Dendritic cell treated with granulocyte-macrophage colony-stimulating factor and Interleukin-4, amounts not matched to agents 40 ng/mL and 50 ng/mL, for 4 days (primary cell): ENCODE data around the gene SLC38A11.

Source experiments
- H3K27ac Mint-ChIP-seq: one replicate; pipeline ENCODE4 v1.8.0; 2022; ENCODE audit warnings: mild to moderate bottlenecking, mixed read lengths
- H3K27me3 Mint-ChIP-seq: one replicate; pipeline ENCODE4 v1.8.0; 2022; ENCODE audit warnings: mild to moderate bottlenecking, mixed read lengths
- H3K36me3 Mint-ChIP-seq: one replicate; pipeline ENCODE4 v1.8.0; 2022; ENCODE audit warnings: low read depth, mixed read lengths
- H3K4me1 Mint-ChIP-seq: one replicate; pipeline ENCODE4 v1.8.0; 2022; ENCODE audit warnings: low read depth, mixed read lengths
- H3K4me3 Mint-ChIP-seq: one replicate; pipeline ENCODE4 v1.8.0; 2022; ENCODE audit warnings: mild to moderate bottlenecking, moderate library complexity, mixed read lengths
- H3K9me3 Mint-ChIP-seq: one replicate; pipeline ENCODE4 v1.8.0; 2022; ENCODE audit warnings: mixed read lengths
- intact Hi-C: fragments of 100-400 bp; cut with micrococcal nuclease; formaldehyde crosslinking; loops from one replicate; pipeline ENCODE4 v1.15.0; 2022

Gene SLC38A11

DNA sequence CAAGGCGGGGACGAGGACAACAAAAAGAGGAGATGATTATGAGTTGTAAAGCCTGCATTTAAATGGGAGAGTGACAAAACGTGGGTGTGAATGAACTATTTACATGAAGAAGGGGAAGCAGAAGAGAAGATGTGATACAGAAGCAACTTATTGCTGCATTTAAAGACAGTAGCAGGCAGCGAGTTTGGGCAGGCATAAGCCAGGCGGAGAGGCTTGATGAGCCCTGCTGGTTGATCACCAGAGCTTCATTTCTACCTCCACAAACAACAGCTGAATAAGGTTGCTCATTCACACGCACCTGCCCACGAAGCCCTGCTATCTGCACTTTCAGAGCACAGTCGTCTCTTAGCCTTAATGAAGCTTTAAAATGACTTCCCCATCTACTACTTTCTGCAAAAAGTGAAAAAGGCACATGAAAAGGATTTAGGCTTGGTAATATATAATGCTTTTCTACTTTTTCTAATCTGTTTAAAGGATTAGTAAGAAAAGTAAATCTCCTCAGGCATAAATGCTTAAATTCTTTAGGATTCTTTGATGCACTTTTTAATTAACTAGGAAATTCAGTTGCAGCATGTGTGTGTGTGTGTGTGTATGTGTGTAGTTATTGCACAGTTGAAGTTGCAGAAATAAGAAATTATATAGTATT lies 3.1 kb downstream of the SLC38A11 start:
- peaks cover 6% of the 10 kb centered on the region for H3K4me1 Mint-ChIP-seq
- no peaks in the 10 kb centered on the region for H3K9me3 Mint-ChIP-seq
- H3K36me3 Mint-ChIP-seq: no peaks in the 10 kb centered on the region
- intact Hi-C loops: no loop called here
- no peak overlapping the region for H3K4me3 Mint-ChIP-seq
- H3K27me3 Mint-ChIP-seq: peaks cover 16% of the 10 kb centered on the region
- no peak overlapping the region for H3K27ac Mint-ChIP-seq

- H3K4me1 Mint-ChIP-seq: peaks cover 6% of the 10 kb centered on the region
- no peaks in the 10 kb centered on the region for H3K9me3 Mint-ChIP-seq
- H3K27me3 Mint-ChIP-seq: peaks cover 2% of the 10 kb centered on the region
- H3K36me3 Mint-ChIP-seq: no peaks in the 10 kb centered on the region
- intact Hi-C loops: no loop called here
- H3K27ac Mint-ChIP-seq: no peak overlapping the region
- no peak overlapping the region for H3K4me3 Mint-ChIP-seq
Measured at GRCh38 chr2:164948540-164948939, 6.8 kb downstream of the SLC38A11 start.

- intact Hi-C loops: no loop called here
- no peaks in the 10 kb centered on the region for H3K36me3 Mint-ChIP-seq
- H3K27ac Mint-ChIP-seq: no peak overlapping the region
- H3K27me3 Mint-ChIP-seq: no peaks in the 10 kb centered on the region
- H3K4me1 Mint-ChIP-seq: peaks cover 6% of the 10 kb centered on the region
- no peaks in the 10 kb centered on the region for H3K9me3 Mint-ChIP-seq
- H3K4me3 Mint-ChIP-seq: no peak overlapping the region
Measured at GRCh38 chr2:164947281-164947680, 8.0 kb downstream of the SLC38A11 start.

DNA sequence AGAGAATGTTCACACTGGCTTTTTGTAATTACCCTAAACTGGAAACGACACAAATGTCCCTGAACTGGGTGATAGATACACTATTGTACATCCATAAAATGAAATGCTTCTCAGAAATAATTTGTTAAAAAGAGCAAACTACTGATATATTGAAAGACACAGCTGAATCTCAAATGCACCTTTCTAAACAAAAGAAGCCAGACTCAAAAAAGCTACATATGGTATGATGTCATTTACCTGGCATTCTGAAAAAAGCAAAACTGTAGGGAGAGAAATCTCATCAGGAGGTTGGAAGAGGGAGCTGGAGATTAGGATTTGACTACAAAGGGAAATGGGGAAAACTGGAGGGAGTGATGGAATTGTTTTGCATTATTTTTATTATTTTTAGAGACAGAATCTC lies 12.0 kb downstream of the SLC38A11 start:
- Mint-ChIP-seq H3K27me3 (no peaks in the 10 kb centered on the region), H3K4me3 (no peak overlapping the region), H3K4me1 (no peaks in the 10 kb centered on the region), H3K9me3 (no peaks in the 10 kb centered on the region), H3K27ac (no peak overlapping the region), H3K36me3 (no peaks in the 10 kb centered on the region)
- intact Hi-C loops: no loop called here

GRCh38 chr2:164937864-164938401 lies 17.4 kb downstream of the SLC38A11 start:
- Mint-ChIP-seq H3K36me3 (no peaks in the 10 kb centered on the region), H3K27ac (no peak overlapping the region), H3K4me3 (no peak overlapping the region), H3K9me3 (no peaks in the 10 kb centered on the region), H3K4me1 (no peaks in the 10 kb centered on the region), H3K27me3 (no peaks in the 10 kb centered on the region)
- intact Hi-C loops: no loop called here

- H3K4me3 Mint-ChIP-seq: no peak overlapping the region
- no peaks in the 10 kb centered on the region for H3K27me3 Mint-ChIP-seq
- H3K9me3 Mint-ChIP-seq: no peaks in the 10 kb centered on the region
- H3K27ac Mint-ChIP-seq: no peak overlapping the region
- no peaks in the 10 kb centered on the region for H3K4me1 Mint-ChIP-seq
- intact Hi-C loops: no loop called here
- H3K36me3 Mint-ChIP-seq: no peaks in the 10 kb centered on the region
Measured at GRCh38 chr2:164935118-164936101, 19.9 kb downstream of the SLC38A11 start.

DNA sequence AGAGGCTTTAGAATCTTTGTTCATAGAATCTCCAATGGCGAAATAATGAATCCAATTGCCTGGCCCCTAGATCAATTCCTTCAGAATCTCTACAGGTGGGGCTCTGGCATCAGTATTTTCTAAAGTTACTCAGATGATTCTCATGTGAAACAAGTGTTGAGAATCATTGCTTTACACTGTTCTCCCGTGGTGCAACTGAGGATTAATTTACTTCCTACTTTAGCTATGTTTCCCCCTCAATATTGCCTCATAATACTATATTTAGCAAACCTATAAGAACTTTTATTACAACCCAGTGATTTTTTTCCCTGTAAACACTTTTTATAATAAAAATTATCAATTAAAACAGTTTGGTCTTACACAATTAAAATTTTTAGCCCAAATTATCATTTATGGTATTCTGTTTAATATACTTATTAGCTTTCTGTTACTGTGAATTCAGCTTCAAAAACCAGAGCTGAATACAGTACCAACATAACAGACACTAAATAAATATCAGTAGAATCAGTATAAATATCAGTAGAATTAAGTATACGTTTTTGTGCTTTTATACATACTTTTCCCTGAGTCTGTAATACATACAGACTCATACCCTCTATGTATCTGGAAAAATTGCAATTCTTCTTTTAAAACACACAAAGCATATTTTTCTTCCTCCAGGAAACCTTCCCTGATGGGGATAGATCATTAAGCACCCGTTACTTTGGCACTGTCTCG lies 20.8 kb downstream of the SLC38A11 start:
- H3K4me1 Mint-ChIP-seq: no peaks in the 10 kb centered on the region
- H3K9me3 Mint-ChIP-seq: no peaks in the 10 kb centered on the region
- no peaks in the 10 kb centered on the region for H3K27me3 Mint-ChIP-seq
- H3K27ac Mint-ChIP-seq: no peak overlapping the region
- H3K36me3 Mint-ChIP-seq: no peaks in the 10 kb centered on the region
- no peak overlapping the region for H3K4me3 Mint-ChIP-seq
- intact Hi-C loops: no loop called here

GRCh38 chr2:164933671-164934189 lies 21.6 kb downstream of the SLC38A11 start:
- H3K36me3 Mint-ChIP-seq: no peaks in the 10 kb centered on the region
- H3K4me1 Mint-ChIP-seq: no peaks in the 10 kb centered on the region
- no peak overlapping the region for H3K4me3 Mint-ChIP-seq
- no peaks in the 10 kb centered on the region for H3K9me3 Mint-ChIP-seq
- no peaks in the 10 kb centered on the region for H3K27me3 Mint-ChIP-seq
- intact Hi-C loops: no loop called here
- H3K27ac Mint-ChIP-seq: no peak overlapping the region

GRCh38 chr2:164932377-164932776 lies 22.9 kb downstream of the SLC38A11 start:
- H3K36me3 Mint-ChIP-seq: no peaks in the 10 kb centered on the region
- no peaks in the 10 kb centered on the region for H3K9me3 Mint-ChIP-seq
- no peaks in the 10 kb centered on the region for H3K4me1 Mint-ChIP-seq
- no peak overlapping the region for H3K4me3 Mint-ChIP-seq
- intact Hi-C loops: no loop called here
- H3K27ac Mint-ChIP-seq: no peak overlapping the region
- H3K27me3 Mint-ChIP-seq: no peaks in the 10 kb centered on the region

DNA sequence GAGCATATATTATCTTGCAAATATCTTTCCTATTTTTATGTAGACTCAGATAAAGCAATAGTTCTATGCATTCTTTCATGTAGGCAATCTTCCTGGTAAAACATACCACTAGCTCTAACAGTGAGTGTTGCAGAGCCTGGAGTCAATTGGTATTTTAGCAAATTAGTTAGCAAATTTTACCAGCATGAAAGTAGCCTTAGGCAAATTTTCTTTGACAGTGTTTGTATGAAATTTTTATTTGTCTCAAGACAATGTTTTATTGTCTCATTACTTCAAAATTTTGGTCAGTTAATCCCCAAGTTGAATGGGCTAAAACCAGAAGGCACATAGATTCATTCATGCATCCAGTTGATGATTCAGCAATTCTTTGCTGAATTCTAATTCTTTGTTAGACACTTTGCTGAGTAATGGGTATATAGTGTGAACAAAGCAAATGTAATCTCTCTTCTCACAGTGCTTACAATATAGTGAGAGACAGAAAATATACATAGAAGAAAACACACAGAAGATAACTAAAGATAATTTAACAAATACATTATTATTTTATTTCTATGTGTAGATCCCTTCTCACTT lies 27.1 kb downstream of the SLC38A11 start:
- Mint-ChIP-seq H3K27me3 (no peaks in the 10 kb centered on the region), H3K4me1 (no peaks in the 10 kb centered on the region), H3K4me3 (no peak overlapping the region), H3K9me3 (no peaks in the 10 kb centered on the region), H3K27ac (no peak overlapping the region), H3K36me3 (no peaks in the 10 kb centered on the region)
- intact Hi-C loops: no loop called here

DNA sequence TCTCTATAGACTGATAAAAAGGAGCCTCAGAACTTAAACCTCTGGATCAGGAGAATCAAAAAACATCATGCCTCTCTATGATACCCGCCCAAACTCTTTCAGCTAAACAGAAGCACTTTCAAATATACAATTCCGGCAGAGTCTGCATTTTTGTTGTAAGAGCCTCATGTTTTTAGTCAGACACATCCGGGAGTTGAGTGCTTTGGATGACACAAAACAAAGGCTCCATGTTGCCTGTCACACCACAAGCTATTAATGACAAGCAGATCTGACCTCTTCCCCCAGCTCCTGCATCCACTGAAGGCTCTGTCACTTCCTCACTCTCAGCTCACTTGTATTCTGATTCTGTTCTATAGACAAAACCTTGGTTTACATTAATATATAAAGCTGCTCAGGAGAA lies 33.2 kb downstream of the SLC38A11 start:
- Mint-ChIP-seq H3K27ac (no peak overlapping the region), H3K4me1 (peaks cover 7% of the 10 kb centered on the region), H3K4me3 (no peak overlapping the region), H3K27me3 (no peaks in the 10 kb centered on the region), H3K36me3 (no peaks in the 10 kb centered on the region), H3K9me3 (no peaks in the 10 kb centered on the region)
- intact Hi-C loops: no loop called here

DNA sequence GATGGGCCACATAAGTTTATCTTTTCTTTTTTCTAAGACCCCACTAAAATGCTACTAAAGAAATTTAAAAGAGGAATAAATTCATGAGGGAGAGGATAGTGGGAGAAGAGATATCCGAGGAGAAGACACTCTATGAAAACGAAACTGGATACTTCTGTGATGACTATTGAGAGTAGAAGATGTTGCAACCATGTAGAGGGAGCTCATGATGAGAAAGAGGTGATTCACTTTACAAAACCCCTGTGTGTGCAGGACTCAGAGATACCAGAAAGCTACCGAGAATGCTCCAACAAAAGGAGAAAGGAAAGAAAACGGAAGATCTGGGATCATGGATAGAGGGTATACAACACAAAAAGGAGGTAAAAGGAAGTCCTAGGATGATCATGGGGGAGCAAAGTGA lies 34.9 kb downstream of the SLC38A11 start:
- intact Hi-C loops: no loop called here
- Mint-ChIP-seq H3K4me3 (no peak overlapping the region), H3K9me3 (no peaks in the 10 kb centered on the region), H3K27ac (no peak overlapping the region), H3K27me3 (no peaks in the 10 kb centered on the region), H3K36me3 (no peaks in the 10 kb centered on the region), H3K4me1 (peaks cover 7% of the 10 kb centered on the region)

DNA sequence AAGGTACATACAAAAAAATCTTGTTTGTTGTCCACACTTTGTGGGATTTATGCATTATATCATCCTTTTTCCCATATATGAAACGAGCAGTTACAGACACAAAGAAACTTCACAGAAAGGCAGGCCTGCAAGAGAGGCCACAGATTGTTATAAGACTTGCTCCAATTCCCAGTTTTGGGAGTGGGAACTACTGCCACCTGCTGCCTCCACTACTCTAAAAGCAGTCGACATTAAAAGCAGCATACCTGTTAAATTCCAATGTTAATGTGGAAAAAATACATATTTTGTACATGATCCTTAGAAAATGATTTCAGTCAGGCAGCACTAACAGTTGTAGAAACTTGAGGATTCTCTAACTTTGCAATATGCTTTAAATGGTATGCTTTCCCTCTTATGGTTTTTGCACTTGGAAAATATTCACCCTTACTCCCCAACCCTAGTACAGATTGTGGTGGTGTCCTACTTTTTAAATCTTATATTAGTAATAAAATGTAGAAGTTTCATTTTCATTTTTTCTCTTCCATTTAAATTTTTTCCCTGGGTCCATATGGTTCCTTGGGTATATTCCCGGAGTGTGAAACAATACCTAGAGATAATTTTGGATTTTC lies 37.9 kb downstream of the SLC38A11 start:
- H3K36me3 Mint-ChIP-seq: no peaks in the 10 kb centered on the region
- H3K9me3 Mint-ChIP-seq: no peaks in the 10 kb centered on the region
- H3K4me3 Mint-ChIP-seq: no peak overlapping the region
- H3K4me1 Mint-ChIP-seq: peaks cover 7% of the 10 kb centered on the region
- H3K27ac Mint-ChIP-seq: no peak overlapping the region
- H3K27me3 Mint-ChIP-seq: no peaks in the 10 kb centered on the region
- intact Hi-C loops: loop anchor here (1.0 kb wide), 1 partner anchor 180 kb away; no protein-coding TSS in a partner anchor
